Measurements from ENCODE around the gene TCOF1.
"Not testable (repeated sequence)": the region's sequence is repeated elsewhere in the genome, so short reads cannot be mapped to it uniquely, and the experiment has no call there.

TCOF1 gene

DNA sequence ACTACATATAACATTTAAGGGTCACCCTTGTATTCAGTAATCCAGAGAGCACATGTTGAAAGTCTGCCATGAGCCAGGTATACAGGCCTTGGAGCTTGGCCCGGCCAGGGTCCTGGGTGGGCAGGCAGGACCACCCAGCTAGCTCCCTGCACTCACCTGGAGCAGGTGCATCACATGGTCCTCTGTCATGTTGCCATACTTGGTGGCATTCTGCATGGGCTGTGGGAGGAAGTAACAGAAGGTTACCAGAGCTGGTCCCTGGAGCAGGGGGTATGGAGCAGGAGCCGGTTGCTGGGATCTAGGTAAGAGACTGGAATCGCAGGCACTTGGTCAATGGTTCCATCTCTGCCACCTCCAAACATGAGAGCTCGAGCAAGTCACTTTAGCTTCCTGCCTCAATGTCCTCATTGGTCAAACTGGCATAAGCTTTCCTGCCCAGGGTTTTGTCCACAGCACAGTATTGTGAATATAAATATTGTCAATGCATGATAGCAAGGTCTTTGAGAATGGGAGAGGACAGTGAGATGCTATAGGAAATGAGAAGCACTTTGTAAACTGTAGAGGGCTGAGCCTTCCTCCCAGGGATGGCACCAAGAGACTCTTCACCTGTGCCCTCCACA, 48.7 kb downstream of the TCOF1 start:
- DNase-seq = no peak

GRCh38 chr5:150406723-150407095, 49.2 kb downstream of the TCOF1 start:
- DNase-seq = no peak

DNA sequence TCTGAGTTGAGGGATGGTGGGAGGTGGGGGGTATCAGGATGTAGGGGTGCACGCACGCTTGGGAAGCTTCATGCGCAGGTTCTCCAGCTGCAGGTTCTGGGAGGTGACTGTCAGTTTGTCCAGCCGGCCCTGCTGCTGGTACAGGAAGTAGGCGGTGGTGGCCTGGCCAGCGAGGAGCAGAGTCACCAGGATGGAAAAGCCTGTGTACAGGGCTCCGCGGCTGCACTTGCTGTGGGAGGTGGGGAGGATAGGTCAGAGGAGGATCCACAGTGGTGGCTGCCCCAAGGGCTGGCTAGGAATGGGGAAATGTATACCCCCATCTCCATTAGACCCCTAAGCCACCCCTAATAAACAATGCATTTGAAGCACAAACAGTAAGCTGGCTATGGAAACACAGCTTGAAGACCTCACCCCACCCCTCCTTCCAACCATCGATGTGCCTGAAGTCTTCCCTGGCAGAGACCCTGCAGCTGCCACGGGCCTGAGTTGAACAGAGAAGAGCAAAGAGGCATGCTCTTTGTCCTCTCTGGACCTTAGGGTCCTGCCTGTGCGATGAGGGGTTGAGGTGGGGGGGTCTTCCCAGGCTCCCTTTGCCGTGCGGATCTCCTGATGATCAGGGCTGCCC, 49.7 kb downstream of the TCOF1 start:
- DNase-seq = no peak

GRCh38 chr5:150408231-150408943, 50.9 kb downstream of the TCOF1 start:
- no peak for DNase-seq

- peak; percentile 31 for DNase-seq
Observed at GRCh38 chr5:150409638-150410523, 52.4 kb downstream of the TCOF1 start.

GRCh38 chr5:150410524-150411244, 53.2 kb downstream of the TCOF1 start:
- peak; percentile 63 for DNase-seq

DNA sequence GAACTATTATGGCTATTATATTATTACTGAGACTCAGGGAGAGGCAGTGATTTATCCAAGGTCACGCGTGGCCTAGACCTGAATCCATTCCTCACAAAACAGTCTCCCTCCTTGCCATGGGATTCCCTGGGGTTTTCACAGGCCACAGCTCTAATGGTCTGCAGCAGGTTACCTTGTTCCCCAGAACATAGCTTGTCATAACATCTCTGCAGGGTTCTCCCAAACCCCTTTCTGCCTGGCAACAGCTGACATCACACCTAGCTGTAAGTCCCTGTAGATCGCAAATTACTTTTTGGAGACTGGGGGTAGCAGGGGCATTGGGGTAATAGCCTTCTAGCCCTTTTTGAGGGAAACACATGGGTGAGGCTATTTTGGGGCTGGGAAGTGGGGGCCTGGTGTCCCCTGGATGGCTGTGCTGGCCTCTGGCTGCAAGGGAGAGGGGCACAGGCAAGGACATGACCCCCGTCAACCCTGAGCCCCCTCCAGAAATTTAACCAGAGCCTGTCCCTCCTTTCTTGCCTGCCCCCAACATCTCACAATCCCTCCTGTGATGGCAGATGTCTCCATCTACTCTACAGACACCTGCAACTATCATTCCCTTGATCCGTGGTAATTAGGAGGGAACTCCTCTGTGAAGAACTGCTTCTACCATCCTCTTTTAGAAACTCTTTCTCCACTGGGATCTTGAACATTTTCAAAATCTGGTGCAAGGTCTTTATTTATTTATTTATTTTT, 53.9 kb downstream of the TCOF1 start:
- peak; percentile 65 for DNase-seq

GRCh38 chr5:150412319-150413175, 55.0 kb downstream of the TCOF1 start, which contains the start of gene CD74:
Gene CD74, minus strand, starts transcription at chr5:150412910. Its CDS starts 161 bp downstream, at chr5:150412749.
- DNase-seq = peak; percentile 95

- no peak for DNase-seq
Observed at GRCh38 chr5:150413176-150413901, 55.8 kb downstream of the TCOF1 start.

DNA sequence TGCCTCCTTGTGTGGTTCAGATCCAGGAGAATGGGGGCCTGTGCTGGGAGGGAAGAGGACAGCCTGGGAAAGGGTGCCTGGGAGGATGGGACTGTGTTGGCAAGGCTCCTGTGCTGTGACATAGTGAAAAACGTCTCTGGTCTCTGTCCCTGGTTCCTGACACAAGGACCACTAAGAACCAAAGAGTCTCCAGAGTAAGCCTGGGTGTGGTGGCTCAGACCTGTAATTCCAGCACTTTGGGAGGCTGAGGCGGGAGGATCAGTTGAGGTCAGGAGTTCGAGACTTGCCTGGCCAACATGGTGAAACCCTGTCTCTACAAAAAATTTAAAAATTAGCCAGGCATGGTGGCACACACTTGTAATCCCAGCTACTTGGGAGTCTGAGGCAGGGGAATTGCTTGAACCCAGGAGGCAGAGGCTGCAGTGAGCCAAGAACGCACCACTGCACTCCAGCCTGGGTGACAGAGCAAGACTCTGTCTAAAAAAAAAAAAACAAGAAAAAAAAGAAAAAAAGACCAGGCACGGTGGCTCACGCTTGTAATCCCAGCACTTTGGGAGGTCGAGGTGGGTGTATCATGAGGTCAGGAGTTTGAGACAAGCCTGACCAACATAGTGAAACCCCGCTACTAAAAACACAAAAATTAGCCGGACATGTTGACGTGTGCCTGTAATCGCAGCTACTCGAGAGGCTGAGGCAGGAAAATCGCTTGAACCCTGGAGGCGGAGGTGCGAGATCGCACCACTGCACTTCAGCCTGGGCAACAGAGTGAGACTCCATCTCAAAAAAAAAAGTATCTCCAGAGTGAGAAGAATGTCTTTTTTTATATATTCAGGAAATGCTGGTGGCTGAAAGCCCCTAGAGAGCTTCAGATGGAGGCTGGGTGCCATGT, 56.6 kb downstream of the TCOF1 start:
- DNase-seq = not testable (repeated sequence)

- DNase-seq = no peak
Observed at GRCh38 chr5:150419630-150420270, 62.3 kb downstream of the TCOF1 start.

- no peak for DNase-seq
Observed at GRCh38 chr5:150422075-150422474, 64.6 kb downstream of the TCOF1 start.

GRCh38 chr5:150422758-150423157, 65.3 kb downstream of the TCOF1 start:
- DNase-seq = no peak

DNA sequence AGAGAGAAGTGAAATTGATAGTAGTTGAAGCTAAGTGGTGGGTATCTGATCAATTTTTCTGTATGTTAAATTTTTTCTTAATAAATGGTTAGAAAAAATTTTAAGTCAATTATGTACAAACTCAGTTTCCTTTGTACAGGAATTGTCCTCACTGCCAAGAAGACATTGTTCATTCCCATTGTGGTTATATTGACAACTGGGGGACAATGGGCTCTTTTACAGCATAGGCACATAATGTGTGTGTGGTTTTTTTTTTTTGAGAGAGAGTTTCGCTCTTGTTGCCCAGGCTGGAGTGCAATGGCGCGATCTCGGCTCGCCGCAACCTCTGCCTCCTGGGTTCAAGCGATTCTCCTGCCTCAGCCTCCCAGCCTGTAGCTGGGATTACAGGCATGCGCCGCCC, 68.7 kb downstream of the TCOF1 start:
- DNase-seq = not testable (repeated sequence)

DNA sequence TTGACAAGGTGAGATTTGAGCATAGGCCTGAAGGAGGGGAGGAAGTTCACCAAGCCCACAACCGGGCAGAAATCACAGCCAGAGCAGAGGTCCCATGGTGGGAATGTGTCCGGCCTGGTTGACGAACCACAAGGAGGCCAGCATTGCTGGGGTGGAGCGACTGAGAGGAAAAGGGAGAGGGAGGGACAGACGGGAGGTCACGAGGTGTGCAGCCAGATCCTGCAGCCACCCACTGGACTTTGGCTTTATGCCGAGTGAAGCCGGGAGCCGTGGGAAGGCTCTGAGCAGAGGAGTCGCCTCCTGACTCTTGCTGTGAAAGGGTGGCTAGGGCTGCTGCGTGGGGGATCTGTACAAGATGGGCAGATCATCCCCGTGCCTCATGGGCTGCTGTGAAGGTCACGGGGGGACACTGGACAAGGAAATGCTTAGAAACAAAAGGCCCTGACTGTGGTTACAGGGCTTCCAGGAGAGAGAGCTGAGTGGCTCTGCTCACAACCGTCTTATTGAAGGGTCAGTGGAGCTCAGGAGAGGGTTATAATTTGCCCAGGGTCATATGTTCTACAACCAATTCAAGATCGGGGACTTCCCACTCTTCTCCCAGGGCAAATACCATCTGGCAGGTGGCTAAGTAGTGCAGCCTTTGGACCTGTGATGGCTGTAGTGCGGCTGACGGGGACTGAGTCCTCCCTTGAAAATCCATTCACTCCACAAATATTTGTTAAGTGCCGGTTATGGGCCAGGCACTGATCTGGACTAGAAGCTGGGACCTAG, 70.8 kb downstream of the TCOF1 start:
- DNase-seq = no peak

DNA sequence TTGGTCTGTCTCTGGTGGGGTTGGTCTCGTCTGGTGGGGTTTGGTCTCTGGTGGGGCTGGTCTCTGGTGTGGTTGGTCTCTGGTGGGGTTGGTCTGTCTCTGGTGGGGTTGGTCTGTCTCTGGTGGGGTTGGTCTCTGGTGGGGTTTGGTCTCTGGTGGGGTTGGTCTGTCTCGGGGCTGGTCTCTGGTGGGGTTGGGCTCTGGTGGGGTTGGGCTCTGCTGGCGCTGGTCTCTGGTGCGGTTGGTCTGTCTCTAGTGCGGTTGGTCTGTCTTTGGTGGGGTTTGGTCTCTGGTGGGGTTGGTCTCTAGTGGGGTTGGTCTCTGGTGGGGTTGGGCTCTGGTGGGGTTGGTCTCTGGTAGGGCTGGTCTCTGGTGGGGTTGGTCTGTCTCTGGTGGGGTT, 71.5 kb downstream of the TCOF1 start:
- DNase-seq = no peak

GRCh38 chr5:150429410-150429873, 71.9 kb downstream of the TCOF1 start:
- no peak for DNase-seq

Measured in central memory CD4-positive, alpha-beta T cell (primary cell).